Keratinocyte (primary cell): Measurements from ENCODE around the gene GPR37. TPM values are rescaled to one million over a fixed set of nuclear protein-coding genes. Genes with fewer than 3 reads are reported as not detected.

ENCODE experiments used
- DNase-seq: peaks from one replicate; pipeline ENCODE4 v3.0.0-alpha.2; 2011; ENCODE audit warnings: low read depth, missing footprints, low spot score
- FAIRE-seq: peaks from 2 replicates; lab custom pipeline; 2011; peaks lifted over from hg19 to GRCh38; lab: Jason Lieb, UNC
- H2AFZ ChIP-seq: 2 replicates; pipeline ENCODE4 v1.6.0; 2012; ENCODE audit warnings: low read length, control low read depth, inconsistent platforms; ENCODE audit not compliant: control insufficient read depth
- H3K27ac ChIP-seq: 2 replicates; pipeline ENCODE4 v1.5.1; 2011; ENCODE audit warnings: low read length; ENCODE audit not compliant: control insufficient read depth, insufficient read depth
- H3K27me3 ChIP-seq: 3 replicates; pipeline ENCODE4 v1.6.0; 2011; ENCODE audit warnings: low read length; ENCODE audit not compliant: control insufficient read depth, insufficient read depth; ENCODE audit errors: extremely low read depth
- H3K36me3 ChIP-seq, 2 experiments: 2 replicates in 1 of 2; 3 replicates in 1 of 2; pipeline ENCODE4 v1.5.1; 2011; ENCODE audit warnings: low read length in 2 of 2, mild to moderate bottlenecking in 1 of 2; ENCODE audit not compliant: control insufficient read depth in 2 of 2, insufficient read depth in 2 of 2; ENCODE audit errors: extremely low read depth in 1 of 2
- H3K4me1 ChIP-seq: 3 replicates; pipeline ENCODE4 v1.5.1; 2011; ENCODE audit warnings: low read length; ENCODE audit not compliant: control insufficient read depth, insufficient read depth; ENCODE audit errors: extremely low read depth
- H3K4me2 ChIP-seq: 3 replicates; pipeline ENCODE4 v1.6.0; 2011; ENCODE audit warnings: low read depth, low read length; ENCODE audit not compliant: control insufficient read depth, insufficient read depth; ENCODE audit errors: extremely low read depth
- H3K4me3 ChIP-seq, 3 experiments: fragments of 200-600 bp in 1 of 3; sonication (generic) in 1 of 3; 2 replicates in 2 of 3; 3 replicates in 1 of 3; pipeline ENCODE4 v1.5.1; 2011 to 2016; ENCODE audit warnings: low read length in 3 of 3, mild to moderate bottlenecking in 3 of 3, control low read depth in 2 of 3, inconsistent platforms in 1 of 3, low read depth in 1 of 3, mixed read lengths in 1 of 3, mixed run types in 1 of 3, moderate library complexity in 1 of 3; ENCODE audit not compliant: control insufficient read depth in 2 of 3, insufficient read depth in 2 of 3; ENCODE audit errors: extremely low read depth in 1 of 3
- H3K79me2 ChIP-seq: 2 replicates; pipeline ENCODE4 v1.6.0; 2012; ENCODE audit warnings: low read length; ENCODE audit not compliant: control insufficient read depth, insufficient read depth
- H3K9ac ChIP-seq: 3 replicates; pipeline ENCODE4 v1.6.0; 2011; ENCODE audit warnings: low read length; ENCODE audit not compliant: control insufficient read depth, insufficient read depth; ENCODE audit errors: extremely low read depth
- H3K9me1 ChIP-seq: 3 replicates; pipeline ENCODE4 v1.6.0; 2011; ENCODE audit warnings: low read length; ENCODE audit not compliant: control insufficient read depth, insufficient read depth; ENCODE audit errors: extremely low read depth
- H3K9me3 ChIP-seq: 2 replicates; pipeline ENCODE4 v1.5.1; 2012; ENCODE audit warnings: low read depth, low read length; ENCODE audit not compliant: control insufficient read depth
- H4K20me1 ChIP-seq: 3 replicates; pipeline ENCODE4 v1.6.0; 2011; ENCODE audit warnings: low read length; ENCODE audit not compliant: control insufficient read depth, insufficient read depth; ENCODE audit errors: extremely low read depth
- EZH2 ChIP-seq: IDR thresholded peaks from one replicate; pipeline ENCODE4 v1.6.1; 2012; ENCODE audit warnings: inconsistent platforms, mild to moderate bottlenecking, low read length, moderate library complexity
- dilution Hi-C: fragments of 300-500 bp; cut with MboI; formaldehyde crosslinking; loops from one replicate; pipeline ENCODE4 v1.7.0; 2020; ENCODE audit warnings: low sequenced_read_pairs; ENCODE audit not compliant: extremely low pct_ligation_motif_present
- polyA plus RNA-seq, 5 experiments: library from polyadenylated mRNA; depleted of rRNA in 3 of 5; stranded (reverse) in 3 of 5; stranded (forward) in 1 of 5; unstranded in 1 of 5; fragments of >200 nt; gene quantifications; 1 replicate in 1 of 5; 2 replicates in 3 of 5; 3 replicates in 1 of 5; pipeline versions ENCODE4 v1.2.1 to v1.2.3, GENCODE V29; 2011 to 2012; ENCODE audit warnings: missing spikeins in 2 of 5, low read depth in 1 of 5, low replicate concordance in 1 of 5
- TF ChIP-seq, protein P1 (sequence below), 3 experiments: IDR thresholded peaks in 1 of 3; conservative IDR thresholded peaks in 1 of 3; optimal IDR thresholded peaks in 1 of 3; 2 replicates in 2 of 3; 3 replicates in 1 of 3; pipeline versions ENCODE3 to v1.5.1; 2011; ENCODE audit warnings: low read length in 3 of 3, mild to moderate bottlenecking in 3 of 3, moderate library complexity in 2 of 3, control low read depth in 1 of 3, inconsistent platforms in 1 of 3; ENCODE audit not compliant: insufficient read depth in 2 of 3; ENCODE audit errors: extremely low read depth in 1 of 3

GPR37 gene
- polyA plus RNA-seq, 1 donor (not counting 4 experiments of a cell fraction or from before 2014, with no cell fraction given): 0.58 TPM

DNA sequence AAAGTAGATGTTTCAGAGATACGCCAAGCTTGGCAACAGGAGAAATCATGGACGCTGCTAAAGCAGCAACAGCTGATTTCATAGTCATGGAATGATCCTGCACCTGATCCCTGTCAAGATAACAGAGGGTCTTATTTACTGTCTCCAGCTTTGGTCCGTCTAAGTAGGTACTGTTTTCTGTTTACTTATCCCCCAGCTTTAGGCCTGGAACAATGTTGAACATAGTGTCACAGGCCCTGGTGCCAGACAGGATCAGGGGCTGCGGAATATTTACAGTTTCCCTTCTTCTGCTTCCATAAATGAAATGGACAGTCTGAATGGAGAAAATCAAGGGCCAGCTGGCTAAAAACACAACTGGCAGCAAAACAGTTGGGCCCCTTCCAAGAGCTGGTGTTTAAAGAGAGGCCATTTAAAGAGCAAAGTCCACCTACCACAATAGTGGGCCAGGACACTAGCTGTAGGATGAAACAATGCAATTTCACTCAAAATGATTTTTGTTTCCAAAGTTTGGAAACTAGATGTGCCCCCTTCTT lies 2.9 kb downstream of the GPR37 start:
- no peak for DNase-seq
- Histone ChIP-seq H3K4me2 (no peak overlapping the region), H3K79me2 (no peaks in the 10 kb centered on the region), H3K9ac (no peak overlapping the region), H3K27me3 (peaks cover 18% of the 10 kb centered on the region), H2AFZ (no peak overlapping the region), H3K4me3 (no peak overlapping the region), H3K9me1 (no peaks in the 10 kb centered on the region), H4K20me1 (no peaks in the 10 kb centered on the region), H3K9me3 (no peaks in the 10 kb centered on the region), H3K36me3 (no peaks in the 10 kb centered on the region), H3K4me1 (peaks cover 10% of the 10 kb centered on the region), H3K27ac (no peak overlapping the region)
- dilution Hi-C loops: loop anchor here (25.0 kb wide), 1 partner anchor 600 kb away; no protein-coding TSS in a partner anchor
- no peak for FAIRE-seq
- TF ChIP-seq EZH2: no peak
- TF ChIP-seq, protein P1, sequence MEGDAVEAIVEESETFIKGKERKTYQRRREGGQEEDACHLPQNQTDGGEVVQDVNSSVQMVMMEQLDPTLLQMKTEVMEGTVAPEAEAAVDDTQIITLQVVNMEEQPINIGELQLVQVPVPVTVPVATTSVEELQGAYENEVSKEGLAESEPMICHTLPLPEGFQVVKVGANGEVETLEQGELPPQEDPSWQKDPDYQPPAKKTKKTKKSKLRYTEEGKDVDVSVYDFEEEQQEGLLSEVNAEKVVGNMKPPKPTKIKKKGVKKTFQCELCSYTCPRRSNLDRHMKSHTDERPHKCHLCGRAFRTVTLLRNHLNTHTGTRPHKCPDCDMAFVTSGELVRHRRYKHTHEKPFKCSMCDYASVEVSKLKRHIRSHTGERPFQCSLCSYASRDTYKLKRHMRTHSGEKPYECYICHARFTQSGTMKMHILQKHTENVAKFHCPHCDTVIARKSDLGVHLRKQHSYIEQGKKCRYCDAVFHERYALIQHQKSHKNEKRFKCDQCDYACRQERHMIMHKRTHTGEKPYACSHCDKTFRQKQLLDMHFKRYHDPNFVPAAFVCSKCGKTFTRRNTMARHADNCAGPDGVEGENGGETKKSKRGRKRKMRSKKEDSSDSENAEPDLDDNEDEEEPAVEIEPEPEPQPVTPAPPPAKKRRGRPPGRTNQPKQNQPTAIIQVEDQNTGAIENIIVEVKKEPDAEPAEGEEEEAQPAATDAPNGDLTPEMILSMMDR (optimal IDR thresholded peaks at IDR 0.05 in 1 of 3, IDR thresholded peaks at IDR 0.05 in 1 of 3, conservative IDR thresholded peaks at IDR 0.05 in 1 of 3; ENCODE audit: extremely low read depth in 1 of 3, insufficient read depth in 2 of 3, low read length in 3 of 3): no peak

DNA sequence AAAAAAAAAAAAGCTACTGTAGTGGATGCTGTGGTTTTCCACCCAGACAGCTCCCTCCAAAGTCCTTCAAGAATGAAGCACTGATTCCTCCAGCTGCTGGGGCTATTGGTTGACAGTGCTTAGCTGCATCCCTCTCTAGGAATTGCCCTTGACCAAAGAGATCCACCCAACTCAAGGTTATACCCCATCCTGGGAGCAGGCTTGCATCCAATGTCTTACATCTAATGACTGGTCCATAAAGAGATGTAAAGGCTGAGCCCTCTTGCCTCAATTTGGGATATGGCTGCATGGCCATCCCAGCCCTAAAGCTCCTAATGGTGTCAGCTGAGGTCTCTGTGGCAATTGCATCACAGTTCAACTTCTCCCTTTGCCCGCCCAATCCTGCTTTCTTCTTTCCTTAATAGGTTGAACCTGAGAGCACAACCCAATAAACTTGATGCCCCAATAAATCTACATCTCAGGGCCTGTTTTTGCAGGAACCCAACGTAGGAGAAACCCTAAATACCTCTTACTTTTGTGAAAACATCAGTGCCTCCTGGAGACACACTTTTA lies 4.4 kb downstream of the GPR37 start:
- Histone ChIP-seq H3K36me3 (no peaks in the 10 kb centered on the region), H3K9me1 (no peaks in the 10 kb centered on the region), H3K4me3 (no peak overlapping the region), H2AFZ (no peak overlapping the region), H3K79me2 (no peaks in the 10 kb centered on the region), H3K27ac (no peak overlapping the region), H3K4me2 (no peak overlapping the region), H4K20me1 (no peaks in the 10 kb centered on the region), H3K9ac (no peak overlapping the region), H3K4me1 (peaks cover 10% of the 10 kb centered on the region), H3K9me3 (no peaks in the 10 kb centered on the region), H3K27me3 (peaks cover 18% of the 10 kb centered on the region)
- no peak for DNase-seq
- dilution Hi-C loops: loop anchor here (25.0 kb wide), 1 partner anchor 599 kb away; no protein-coding TSS in a partner anchor
- no peak for TF ChIP-seq EZH2
- TF ChIP-seq, protein P1 (optimal IDR thresholded peaks at IDR 0.05 in 1 of 3, IDR thresholded peaks at IDR 0.05 in 1 of 3, conservative IDR thresholded peaks at IDR 0.05 in 1 of 3; ENCODE audit: extremely low read depth in 1 of 3, insufficient read depth in 2 of 3, low read length in 3 of 3): no peak
- no peak for FAIRE-seq
